ENCODE results near the gene PPT2. TPM values are rescaled to one million over a fixed set of nuclear protein-coding genes. Genes with fewer than 3 reads are reported as not detected.

The PPT2 gene
- total RNA-seq, 2 experiments from 2014 or later = 8.7 to 8.9 TPM

DNA sequence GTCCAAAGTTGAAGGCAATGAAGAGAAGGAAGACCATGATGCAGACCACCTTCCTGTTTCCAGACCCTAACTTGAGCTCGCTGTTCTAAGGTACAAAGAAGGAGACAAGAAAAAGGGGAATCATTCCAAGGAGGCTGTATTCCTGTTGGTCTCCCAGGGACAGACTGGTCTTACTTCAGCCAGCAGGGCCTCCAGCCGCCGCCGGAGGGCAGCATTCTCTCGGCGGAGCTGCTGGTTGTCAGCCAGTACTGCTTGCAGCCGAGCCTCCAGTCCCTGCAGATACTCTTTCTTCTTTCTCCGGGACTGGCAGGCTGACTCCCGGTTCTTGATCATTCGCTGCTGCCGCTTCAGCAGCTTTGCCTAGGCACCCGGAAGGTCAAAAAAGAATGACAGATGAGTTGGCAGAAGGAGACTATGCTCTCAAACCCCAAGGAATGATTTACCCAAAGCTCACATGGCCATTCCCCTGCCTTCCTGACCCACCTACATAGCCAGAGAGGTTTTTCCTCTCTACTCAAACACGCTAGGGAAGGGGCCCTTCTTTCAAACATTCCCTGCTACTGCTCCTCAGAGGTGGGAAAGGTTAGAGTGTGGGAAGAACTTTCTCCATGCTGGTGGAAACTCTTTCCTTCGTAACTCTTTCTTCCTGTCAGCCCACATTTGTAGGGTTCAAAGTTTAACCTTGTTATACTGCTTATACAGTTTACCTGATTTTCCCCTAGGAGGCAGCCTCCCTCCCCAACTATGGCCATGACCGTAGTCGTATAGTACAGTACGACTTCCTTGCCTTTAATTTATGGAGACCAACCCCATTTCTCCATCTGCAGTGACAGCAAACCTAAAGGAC, 34.9 kb upstream of the PPT2 start:
- peaks cover 13% of the 10 kb centered on the region for H3K4me1 Mint-ChIP-seq (ENCODE audit: low read depth)
- intact Hi-C loops (cut with DNase I, micrococcal nuclease) = loop anchor here (1.0 to 5.0 kb wide), 5 partner anchors 35 to 123 kb away; partner anchors contain the start of genes PPT2 (in 2 of the 2) and GPSM3 (in 1 of the 2)
- H3K9me3 Mint-ChIP-seq = no peaks in the 10 kb centered on the region

DNA sequence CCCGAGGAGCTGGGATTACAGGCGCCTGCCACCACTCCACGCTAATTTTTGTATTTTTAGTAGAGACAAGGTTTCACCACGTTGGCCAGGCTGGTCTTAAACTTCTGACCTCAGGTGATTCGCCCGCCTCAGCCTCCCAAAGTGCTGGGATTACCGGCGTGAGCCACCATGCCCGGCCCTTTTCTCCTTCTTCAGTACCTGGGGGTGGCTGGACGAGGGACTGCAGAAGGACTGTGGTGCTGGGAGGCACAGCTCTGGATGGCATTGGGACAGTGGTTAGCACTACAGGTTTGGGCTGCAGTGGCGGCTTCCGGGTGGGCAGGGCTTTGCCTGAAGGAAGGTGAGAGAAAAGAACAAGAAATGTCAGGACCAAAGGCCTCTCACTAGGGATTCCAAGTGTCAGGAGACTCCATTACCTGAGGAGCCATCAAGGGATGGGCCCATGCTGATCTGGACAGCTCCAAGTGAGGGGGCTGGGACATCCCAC, 33.3 kb upstream of the PPT2 start:
- POLR2A ChIA-PET = no interaction called here
- Mint-ChIP-seq H3K4me1 (ENCODE audit: low read depth) (peaks cover 21% of the 10 kb centered on the region), H3K27ac (no peak overlapping the region), H3K9me3 (no peaks in the 10 kb centered on the region), H3K27me3 (no peaks in the 10 kb centered on the region), H3K4me3 (no peak overlapping the region), H3K36me3 (ENCODE audit: low read depth) (peaks cover 92% of the 10 kb centered on the region)
- no peaks in the 10 kb centered on the region for H3K9me3 ChIP-seq (ENCODE audit: control insufficient read depth in 1 of 2, insufficient read depth in 1 of 2, low read length in 2 of 2)
- CTCF ChIA-PET = no interaction called here
- H3K4me1 ChIP-seq (ENCODE audit: insufficient read depth, low read length) = peaks cover 10% of the 10 kb centered on the region
- intact Hi-C loops (cut with DNase I, micrococcal nuclease) = loop anchor here in 1 of 2 experiments (10.0 kb wide), 1 partner anchor 734 kb away; the partner anchor contains the start of genes PSMB9 and TAP1
- H3K27ac ChIP-seq (ENCODE audit: low read depth in 1 of 2, low read length in 2 of 2) = no peak overlapping the region
- peaks cover 86% of the 10 kb centered on the region for H3K36me3 ChIP-seq (ENCODE audit: insufficient read depth, low read length)
- no peak for ATAC-seq (ENCODE audit: poor library complexity)
- TF ChIP-seq, protein P1, sequence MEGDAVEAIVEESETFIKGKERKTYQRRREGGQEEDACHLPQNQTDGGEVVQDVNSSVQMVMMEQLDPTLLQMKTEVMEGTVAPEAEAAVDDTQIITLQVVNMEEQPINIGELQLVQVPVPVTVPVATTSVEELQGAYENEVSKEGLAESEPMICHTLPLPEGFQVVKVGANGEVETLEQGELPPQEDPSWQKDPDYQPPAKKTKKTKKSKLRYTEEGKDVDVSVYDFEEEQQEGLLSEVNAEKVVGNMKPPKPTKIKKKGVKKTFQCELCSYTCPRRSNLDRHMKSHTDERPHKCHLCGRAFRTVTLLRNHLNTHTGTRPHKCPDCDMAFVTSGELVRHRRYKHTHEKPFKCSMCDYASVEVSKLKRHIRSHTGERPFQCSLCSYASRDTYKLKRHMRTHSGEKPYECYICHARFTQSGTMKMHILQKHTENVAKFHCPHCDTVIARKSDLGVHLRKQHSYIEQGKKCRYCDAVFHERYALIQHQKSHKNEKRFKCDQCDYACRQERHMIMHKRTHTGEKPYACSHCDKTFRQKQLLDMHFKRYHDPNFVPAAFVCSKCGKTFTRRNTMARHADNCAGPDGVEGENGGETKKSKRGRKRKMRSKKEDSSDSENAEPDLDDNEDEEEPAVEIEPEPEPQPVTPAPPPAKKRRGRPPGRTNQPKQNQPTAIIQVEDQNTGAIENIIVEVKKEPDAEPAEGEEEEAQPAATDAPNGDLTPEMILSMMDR (IDR thresholded peaks at IDR 0.05) = no peak
- DNase-seq = no peak
- H3K4me3 ChIP-seq (ENCODE audit: low read length) = no peak overlapping the region
- H3K27me3 ChIP-seq (ENCODE audit: control insufficient read depth in 1 of 2, insufficient read depth in 2 of 2, low read length in 2 of 2) = no peaks in the 10 kb centered on the region

More for the DNA sequence above, 34.9 kb upstream of the PPT2 start:
- TF ChIP-seq, protein P1 (IDR thresholded peaks at IDR 0.05) = peak; percentile 81
- H3K4me1 ChIP-seq (ENCODE audit: insufficient read depth, low read length) = peaks cover 10% of the 10 kb centered on the region
- no peak overlapping the region for H3K4me3 Mint-ChIP-seq
- ATAC-seq (ENCODE audit: poor library complexity) (peak; percentile 82), DNase-seq (peak; percentile 44 to 83 (median 64))
- peaks cover 81% of the 10 kb centered on the region for H3K36me3 ChIP-seq (ENCODE audit: insufficient read depth, low read length)
- H3K9me3 ChIP-seq (ENCODE audit: control insufficient read depth in 1 of 2, insufficient read depth in 1 of 2, low read length in 2 of 2) = no peaks in the 10 kb centered on the region
- H3K27me3 ChIP-seq (ENCODE audit: control insufficient read depth in 1 of 2, insufficient read depth in 2 of 2, low read length in 2 of 2) = no peaks in the 10 kb centered on the region
- no peaks in the 10 kb centered on the region for H3K27me3 Mint-ChIP-seq
- H3K27ac ChIP-seq (ENCODE audit: low read depth in 1 of 2, low read length in 2 of 2) = no peak overlapping the region
- CTCF ChIA-PET = interaction anchor here (0.6 to 2.0 kb wide), 10 partner anchors 9 to 77 kb away, joined by 3 to 11 read pairs (median 5); partner anchors contain the start of genes ATF6B, FKBPL and PRRT1
- POLR2A ChIA-PET = interaction anchor here (0.6 to 3.2 kb wide), 5 partner anchors 9 to 160 kb away, joined by 3 to 18 read pairs (median 5); partner anchors contain the start of genes ATF6B, GPSM3, PBX2 and SKIC2
- H3K4me3 ChIP-seq (ENCODE audit: low read length) = no peak overlapping the region
- H3K27ac Mint-ChIP-seq = no peak overlapping the region
- H3K36me3 Mint-ChIP-seq (ENCODE audit: low read depth) = peaks cover 93% of the 10 kb centered on the region

DNA sequence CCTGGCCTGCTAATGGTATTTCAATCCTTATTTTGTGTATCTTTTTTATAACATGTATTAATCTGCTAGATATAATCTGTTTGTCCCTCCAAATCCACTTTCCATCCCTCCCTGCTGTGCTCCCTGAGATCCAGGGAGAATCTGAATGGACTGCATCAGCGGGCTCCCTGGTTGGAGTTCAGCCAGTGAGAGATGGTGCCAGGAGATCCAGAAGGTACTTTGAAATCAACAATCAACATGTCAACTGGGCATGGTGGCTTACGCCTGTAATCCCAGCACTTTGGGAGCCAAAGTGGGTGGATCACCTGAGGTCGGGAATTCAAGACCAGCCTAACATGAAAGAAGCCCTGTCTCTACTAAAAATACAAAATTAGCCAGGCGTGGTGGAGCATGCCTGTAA, 30.3 kb upstream of the PPT2 start:
- intact Hi-C loops (cut with DNase I, micrococcal nuclease) = loop anchor here in 1 of 2 experiments (10.0 kb wide), 1 partner anchor 731 kb away; the partner anchor contains the start of genes PSMB9 and TAP1
- H3K4me1 Mint-ChIP-seq (ENCODE audit: low read depth) = peaks cover 46% of the 10 kb centered on the region
- POLR2A ChIA-PET = interaction anchor here (1.1 kb wide), 1 partner anchor 17 kb away, joined by 3 read pairs; no protein-coding TSS in a partner anchor

More for the DNA sequence above, 30.3 kb upstream of the PPT2 start:
- no peaks in the 10 kb centered on the region for H3K27me3 Mint-ChIP-seq
- Histone ChIP-seq H3K4me3 (ENCODE audit: low read length) (no peak overlapping the region), H3K4me1 (ENCODE audit: insufficient read depth, low read length) (peaks cover 34% of the 10 kb centered on the region), H3K27ac (ENCODE audit: low read depth in 1 of 2, low read length in 2 of 2) (no peak overlapping the region), H3K27me3 (ENCODE audit: control insufficient read depth in 1 of 2, insufficient read depth in 2 of 2, low read length in 2 of 2) (no peaks in the 10 kb centered on the region), H3K9me3 (ENCODE audit: control insufficient read depth in 1 of 2, insufficient read depth in 1 of 2, low read length in 2 of 2) (no peaks in the 10 kb centered on the region), H3K36me3 (ENCODE audit: insufficient read depth, low read length) (peaks cover 70% of the 10 kb centered on the region)
- no peaks in the 10 kb centered on the region for H3K9me3 Mint-ChIP-seq
- no peak overlapping the region for H3K4me3 Mint-ChIP-seq
- H3K36me3 Mint-ChIP-seq (ENCODE audit: low read depth) = peaks cover 86% of the 10 kb centered on the region
- no peak for ATAC-seq (ENCODE audit: poor library complexity)
- CTCF ChIA-PET = no interaction called here
- no peak for DNase-seq
- H3K27ac Mint-ChIP-seq = no peak overlapping the region
- TF ChIP-seq, protein P1 (IDR thresholded peaks at IDR 0.05) = no peak

All from CD4-positive, alpha-beta T cell (primary cell).